ENCODE results near the gene GTPBP3. TPM values are rescaled to one million over a fixed set of nuclear protein-coding genes. Genes with fewer than 3 reads are reported as not detected.

The GTPBP3 gene
- total and polyA plus RNA-seq, 2 of the 8 experiments (the other 6 are each of a cell fraction or from before 2014, with no cell fraction given) = 30.4 to 56.0 TPM

- DNase-seq (ENCODE audit: low read depth in 1 of 2, low spot score in 2 of 2) (no peak), FAIRE-seq (no peak)
- WGBS, 2 experiments (ENCODE audit: extremely low coverage in 1 of 2, insufficient coverage in 1 of 2, insufficient read length in 1 of 2, insufficient replicate concordance in 2 of 2, low coverage in 1 of 2, low lambda C conversion rate in 2 of 2, missing lambda C conversion rate in 1 of 2) = 87% methylated on average over 6 of the region's 6 CpGs; no CpG with 5 or more reads in 1 of the 2 experiments
- Histone ChIP-seq H3K27ac (ENCODE audit: low read depth, low read length) (no peak overlapping the region), H3K36me3 (ENCODE audit: control insufficient read depth in 2 of 4, insufficient read depth in 4 of 4, low read length in 3 of 4) (peaks cover 7 to 41% (median 20%) of the 10 kb centered on the region in 4 experiments), H3K79me2 (ENCODE audit: control insufficient read depth in 1 of 2, insufficient read depth in 2 of 2, low read length in 2 of 2) (no peaks in the 10 kb centered on the region), H2BK120ac (replicated peaks; ENCODE audit: low read depth, low read length) (no peak overlapping the region), H2BK20ac (ENCODE audit: low read length) (no peak overlapping the region), H3K23me2 (ENCODE audit: low read depth, low read length) (no peaks in the 10 kb centered on the region), H3K9me3 (ENCODE audit: insufficient read depth in 2 of 2, low read depth in 1 of 2, low read length in 1 of 2) (no peaks in the 10 kb centered on the region), H3K79me1 (ENCODE audit: low read depth, low read length) (peaks cover 3% of the 10 kb centered on the region; the same call in 1 of the 2 replicates), H3K56ac (replicated peaks; ENCODE audit: insufficient read length, low read depth, low read length) (no peak overlapping the region), H4K5ac (ENCODE audit: insufficient read length, low read depth, low read length) (no peak overlapping the region), H3K4me2 (ENCODE audit: insufficient read depth in 1 of 2, low read depth in 2 of 2, low read length in 2 of 2) (no peak overlapping the region), H3K4me3 (ENCODE audit: extremely low read depth in 1 of 4, insufficient read depth in 2 of 4, low read depth in 3 of 4, low read length in 4 of 4) (no peak overlapping the region), H2BK15ac (ENCODE audit: low read length) (no peak overlapping the region), H4K20me1 (replicated peaks in 1 of 2; ENCODE audit: control insufficient read depth in 1 of 2, insufficient read depth in 2 of 2, low read length in 2 of 2) (peaks cover 2 to 3% of the 10 kb centered on the region in 2 experiments), H2BK12ac (ENCODE audit: low read depth, low read length) (no peak overlapping the region), H4K8ac (ENCODE audit: extremely low read depth, insufficient read depth, low read length) (no peak overlapping the region), H3K27me3 (replicated peaks in 1 of 4; ENCODE audit: control insufficient read depth in 3 of 4, extremely low read depth in 1 of 4, insufficient read depth in 3 of 4, low read length in 3 of 4) (no peaks in the 10 kb centered on the region), H2AK5ac (ENCODE audit: low read depth, low read length) (no peak overlapping the region), H3K9ac (replicated peaks in 1 of 4; ENCODE audit: extremely low read depth in 1 of 4, low read depth in 3 of 4, low read length in 3 of 4) (no peak overlapping the region), H3K23ac (ENCODE audit: insufficient read length) (no peak overlapping the region), H2BK5ac (ENCODE audit: low read depth, low read length) (no peak overlapping the region), H4K91ac (replicated peaks; ENCODE audit: insufficient read length, low read length) (no peak overlapping the region), H3K4ac (replicated peaks; ENCODE audit: insufficient read length, low read depth, low read length) (no peak overlapping the region), H2AFZ (ENCODE audit: low read length) (no peak overlapping the region), H3K4me1 (replicated peaks in 1 of 4; ENCODE audit: control insufficient read depth in 3 of 4, insufficient read depth in 4 of 4, low read length in 3 of 4) (no peaks in the 10 kb centered on the region; a peak in 1 of 7 replicates), H3K14ac (ENCODE audit: insufficient read length) (no peak overlapping the region), H3K18ac (ENCODE audit: extremely low read depth, low read length) (no peak overlapping the region)
- TF ChIP-seq SP4 (IDR thresholded peaks at IDR 0.05; ENCODE audit: low read length) = no peak
- no peak for TF ChIP-seq EZH2 (IDR thresholded peaks at IDR 0.05; ENCODE audit: low read depth, low read length, severe bottlenecking)
- no peak for TF ChIP-seq BRCA1 (IDR thresholded peaks at IDR 0.05; ENCODE audit: low read depth, low read length)
- TF ChIP-seq TAF1 (IDR thresholded peaks at IDR 0.05; ENCODE audit: low read depth, low read length) = no peak
- ChIA-PET CTCF (ENCODE audit: partially characterized antibody) (interaction anchor here (0.7 to 0.8 kb wide), 2 partner anchors 74 to 285 kb away, joined by 3 to 4 read pairs; no protein-coding TSS in a partner anchor), POLR2A (ENCODE audit: partially characterized antibody) (interaction anchor here (1.3 to 18.5 kb wide), 2 partner anchors 10 kb away, joined by 3 to 329 read pairs; partner anchors contain the start of genes ANO8 and DDA1)
Measured at GRCh38 chr19:17318966-17319365, 18.4 kb upstream of the GTPBP3 start.
